HEK293T (cell line): ENCODE measurements around the gene RNU4-1.
"Not testable (repeated sequence)": the region's sequence is repeated elsewhere in the genome, so short reads cannot be mapped to it uniquely, and the experiment has no call there.

Experiments used
- CTCF ChIA-PET: fragments of 350-600 bp; formaldehyde crosslinking; extraction: SDS; loops from one replicate; lab custom pipeline; 2021; ENCODE audit warnings: antibody characterized with exemption, inconsistent platforms; lab: Yijun Ruan, JAX
- POLR2A ChIA-PET: fragments of 350-600 bp; formaldehyde crosslinking; extraction: SDS; loops from one replicate; lab custom pipeline; 2020; ENCODE audit warnings: antibody characterized with exemption, inconsistent platforms; lab: Yijun Ruan, JAX
- DNase-seq: peaks from one replicate; pipeline ENCODE4 v3.0.0; 2012; ENCODE audit warnings: mixed read lengths; ENCODE audit errors: extremely low spot score
- ARNT ChIP-seq: fragments of 450-650 bp; IDR thresholded peaks from 2 replicates; pipeline ENCODE4 v1.6.1; 2017; ENCODE audit warnings: mild to moderate bottlenecking
- BHLHE40 ChIP-seq: fragments of 450-650 bp; IDR thresholded peaks from 2 replicates; pipeline ENCODE4 v1.6.1; 2016; ENCODE audit warnings: mild to moderate bottlenecking, moderate library complexity, borderline replicate concordance
- CTBP1 ChIP-seq: fragments of 450-650 bp; IDR thresholded peaks from 2 replicates; pipeline ENCODE4 v1.6.1; 2016; ENCODE audit warnings: borderline replicate concordance
- ELF4 ChIP-seq: fragments of 450-650 bp; IDR thresholded peaks from 2 replicates; pipeline ENCODE4 v1.6.1; 2017; ENCODE audit warnings: antibody characterized with exemption
- FOXA1 ChIP-seq: fragments of 450-650 bp; IDR thresholded peaks from 2 replicates; pipeline ENCODE4 v1.6.1; 2016; ENCODE audit warnings: mild to moderate bottlenecking
- FOXK2 ChIP-seq: fragments of 450-650 bp; IDR thresholded peaks from 2 replicates; pipeline ENCODE4 v1.6.1; 2016; ENCODE audit warnings: mild to moderate bottlenecking
- FOXM1 ChIP-seq: fragments of 450-650 bp; IDR thresholded peaks from 2 replicates; pipeline ENCODE4 v1.6.1; 2017; ENCODE audit warnings: mild to moderate bottlenecking, borderline replicate concordance
- HDGF ChIP-seq: fragments of 450-650 bp; IDR thresholded peaks from 2 replicates; pipeline ENCODE4 v1.6.1; 2017; ENCODE audit warnings: antibody characterized with exemption, borderline replicate concordance
- L3MBTL2 ChIP-seq: fragments of 450-650 bp; conservative IDR thresholded peaks from 2 replicates; pipeline ENCODE4 v1.6.1; 2016; ENCODE audit warnings: mild to moderate bottlenecking
- LEF1 ChIP-seq: fragments of 450-650 bp; IDR thresholded peaks from 2 replicates; pipeline ENCODE4 v1.6.1; 2017; ENCODE audit warnings: mild to moderate bottlenecking, borderline replicate concordance
- NFRKB ChIP-seq: fragments of 450-650 bp; IDR thresholded peaks from 2 replicates; pipeline ENCODE4 v1.6.1; 2016; ENCODE audit warnings: mild to moderate bottlenecking, moderate library complexity
- SP1 ChIP-seq: fragments of 450-650 bp; IDR thresholded peaks from 2 replicates; pipeline ENCODE4 v1.6.1; 2017
- SUZ12 ChIP-seq: fragments of 450-650 bp; IDR thresholded peaks from 2 replicates; pipeline ENCODE4 v1.6.1; 2016; ENCODE audit warnings: mild to moderate bottlenecking
- TARDBP ChIP-seq: fragments of 450-650 bp; IDR thresholded peaks from 2 replicates; pipeline ENCODE4 v1.6.1; 2016
- ZNF384 ChIP-seq: fragments of 450-650 bp; IDR thresholded peaks from 2 replicates; pipeline ENCODE4 v1.6.1; 2016
- TF ChIP-seq, protein P1 (sequence below): fragments of 450-650 bp; IDR thresholded peaks from 2 replicates; pipeline ENCODE4 v1.6.1; 2016

RNU4-1 gene

DNA sequence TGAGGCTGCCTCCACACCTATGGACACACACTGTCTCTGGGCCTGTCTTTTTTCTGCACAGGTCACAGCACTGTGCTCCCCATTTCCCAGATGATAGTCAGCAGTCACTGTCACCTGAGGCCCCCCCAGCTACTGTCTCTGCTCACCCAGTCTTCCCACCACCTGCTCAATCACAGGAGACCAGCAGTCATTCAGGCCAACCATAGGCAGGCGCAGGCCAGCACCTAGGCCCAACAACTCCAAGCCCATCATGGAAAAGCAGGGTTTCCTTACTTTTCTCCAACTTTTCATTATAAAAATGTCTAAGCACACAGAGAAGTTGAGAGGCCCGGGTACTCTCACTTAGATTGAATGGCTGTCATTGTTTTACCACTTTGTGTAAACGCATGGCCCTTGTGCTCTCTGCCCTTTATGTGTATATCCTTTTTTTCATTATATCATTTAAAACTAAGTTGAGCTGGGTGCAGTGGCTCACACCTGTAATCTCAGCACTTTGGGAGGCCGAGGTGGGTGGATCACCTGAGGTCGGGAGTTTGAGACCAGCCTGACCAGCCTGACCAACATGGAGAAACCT, 34.6 kb downstream of the RNU4-1 start:
- POLR2A ChIA-PET, result interaction anchor here (0.7 kb wide), 1 partner anchor 57 kb away, joined by 4 read pairs; no protein-coding TSS in a partner anchor
- CTCF ChIA-PET, result interaction anchor here (0.6 to 2.7 kb wide), 4 partner anchors 8 to 30 kb away, joined by 3 to 15 read pairs (median 6); no protein-coding TSS in a partner anchor
- TF ChIP-seq ZNF384 (no peak), SP1 (no peak), ELF4 (no peak), FOXA1 (no peak), TARDBP (no peak), LEF1 (no peak), HDGF (no peak), BHLHE40 (no peak)
- TF ChIP-seq, protein P1, sequence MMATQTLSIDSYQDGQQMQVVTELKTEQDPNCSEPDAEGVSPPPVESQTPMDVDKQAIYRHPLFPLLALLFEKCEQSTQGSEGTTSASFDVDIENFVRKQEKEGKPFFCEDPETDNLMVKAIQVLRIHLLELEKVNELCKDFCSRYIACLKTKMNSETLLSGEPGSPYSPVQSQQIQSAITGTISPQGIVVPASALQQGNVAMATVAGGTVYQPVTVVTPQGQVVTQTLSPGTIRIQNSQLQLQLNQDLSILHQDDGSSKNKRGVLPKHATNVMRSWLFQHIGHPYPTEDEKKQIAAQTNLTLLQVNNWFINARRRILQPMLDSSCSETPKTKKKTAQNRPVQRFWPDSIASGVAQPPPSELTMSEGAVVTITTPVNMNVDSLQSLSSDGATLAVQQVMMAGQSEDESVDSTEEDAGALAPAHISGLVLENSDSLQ, result no peak
- DNase-seq, result no peak

DNA sequence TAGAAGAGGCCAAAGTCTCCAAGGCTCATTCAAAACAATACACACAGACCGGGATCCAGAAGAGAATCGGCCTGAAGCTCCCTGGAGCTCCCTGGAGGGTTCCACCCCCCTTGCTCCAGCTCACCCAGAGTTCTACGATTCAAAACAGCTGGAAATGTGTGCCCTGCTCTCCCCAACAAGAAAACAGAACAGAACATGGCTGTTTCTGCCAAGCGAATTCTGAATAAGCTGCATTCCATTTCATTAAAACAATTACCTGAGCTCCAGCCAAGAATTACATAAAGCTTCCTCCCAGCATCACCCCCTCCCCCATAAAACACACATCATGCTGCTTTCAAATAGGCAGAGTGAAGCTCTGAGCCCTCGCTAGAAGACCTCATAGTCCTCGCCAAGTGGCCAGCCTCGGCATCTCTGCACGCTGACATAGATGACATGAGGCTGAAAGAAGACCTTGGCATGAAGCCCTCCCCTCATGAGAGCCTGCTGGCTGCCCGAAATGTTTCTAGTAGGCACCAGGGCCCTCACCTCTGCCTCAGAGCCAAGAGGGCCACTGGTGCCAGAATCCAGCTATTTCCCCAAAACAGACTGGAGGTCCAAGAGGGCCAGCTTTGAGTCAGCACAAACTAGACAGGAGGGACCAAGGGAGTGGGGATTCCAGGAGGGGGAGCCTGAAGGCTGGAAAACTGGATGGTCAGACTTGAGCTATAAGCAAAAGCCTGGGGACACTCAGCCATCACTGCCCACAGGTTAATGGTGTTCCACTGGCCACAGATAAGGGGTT, 35.8 kb downstream of the RNU4-1 start:
- DNase-seq, result no peak
- POLR2A ChIA-PET, result interaction anchor here (0.7 to 1.4 kb wide), 4 partner anchors 29 to 56 kb away, joined by 3 to 11 read pairs (median 4); partner anchors contain the start of genes RNU4-2 and RPLP0
- no peak for TF ChIP-seq FOXM1
- TF ChIP-seq ELF4, result no peak
- TF ChIP-seq SP1, result no peak
- no peak for TF ChIP-seq BHLHE40
- TF ChIP-seq FOXA1, result no peak
- TF ChIP-seq SUZ12, result no peak
- TF ChIP-seq ZNF384, result no peak
- TF ChIP-seq TARDBP, result no peak
- TF ChIP-seq, protein P1, result no peak
- TF ChIP-seq FOXK2, result no peak
- no peak for TF ChIP-seq ARNT
- TF ChIP-seq LEF1, result no peak
- TF ChIP-seq NFRKB, result no peak
- TF ChIP-seq L3MBTL2, result no peak
- no peak for TF ChIP-seq CTBP1
- TF ChIP-seq HDGF, result no peak

DNA sequence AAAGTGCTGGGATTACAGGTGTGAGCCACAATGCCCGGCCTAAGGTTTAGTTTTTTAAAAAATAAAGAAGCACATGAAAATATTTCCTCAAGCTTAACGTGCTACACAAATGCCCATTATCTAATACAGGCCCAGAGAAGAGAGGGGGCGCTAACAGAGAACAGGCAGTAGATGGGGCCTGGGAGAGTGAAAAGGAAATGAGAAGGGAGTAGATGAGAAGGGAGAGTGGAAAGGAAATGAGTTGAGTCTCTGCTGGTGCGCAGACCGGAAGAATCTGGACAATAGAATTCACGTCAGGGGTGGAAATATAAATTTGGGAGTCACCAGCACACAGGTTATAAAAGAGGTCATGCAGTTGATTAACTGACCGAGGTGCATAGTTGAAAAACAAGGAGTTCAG, 38.2 kb downstream of the RNU4-1 start:
- POLR2A ChIA-PET, result interaction anchor here (0.7 to 2.3 kb wide), 4 partner anchors 9 to 53 kb away, joined by 3 to 9 read pairs (median 6); partner anchors contain the start of genes PXN, RNU4-2 and RPLP0
- TF ChIP-seq LEF1 (no peak), TARDBP (no peak), CTBP1 (no peak), SP1 (no peak), FOXK2 (no peak), L3MBTL2 (no peak), HDGF (no peak), FOXA1 (no peak), SUZ12 (no peak), FOXM1 (no peak), BHLHE40 (no peak), ZNF384 (no peak), ELF4 (no peak), ARNT (no peak), NFRKB (no peak)
- TF ChIP-seq, protein P1, result no peak

More for the DNA sequence above, 35.8 kb downstream of the RNU4-1 start:
- CTCF ChIA-PET, result interaction anchor here (0.8 to 2.7 kb wide), 5 partner anchors 21 to 29 kb away, joined by 3 to 15 read pairs (median 4); no protein-coding TSS in a partner anchor

DNA sequence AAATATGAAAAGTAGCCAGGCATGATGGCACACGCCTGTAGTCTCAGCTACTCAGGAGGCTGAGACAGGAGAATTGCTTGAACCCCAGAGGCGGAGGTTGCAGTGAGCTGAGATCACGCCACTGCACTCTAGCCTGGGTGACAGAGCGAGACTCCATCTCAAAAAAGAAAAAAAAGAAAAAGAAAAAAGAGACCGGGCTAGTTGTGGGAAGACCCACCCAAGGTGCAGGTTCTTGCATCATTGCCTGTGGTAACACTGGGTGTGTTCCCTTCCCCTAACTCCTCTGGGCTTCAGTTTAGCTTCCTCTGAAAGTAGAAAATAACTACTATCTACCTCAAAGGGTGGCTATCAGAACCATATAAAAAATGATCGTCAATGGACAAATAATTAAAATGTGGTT, 39.7 kb downstream of the RNU4-1 start:
- DNase-seq, result not testable (repeated sequence)
- CTCF ChIA-PET, result interaction anchor here (1.8 kb wide), 1 partner anchor 18 kb away, joined by 7 read pairs; no protein-coding TSS in a partner anchor
- POLR2A ChIA-PET, result interaction anchor here (1.4 to 2.4 kb wide), 3 partner anchors 8 to 38 kb away, joined by 3 to 8 read pairs (median 7); partner anchors contain the start of gene RNU4-2

More for the DNA sequence above, 38.2 kb downstream of the RNU4-1 start:
- CTCF ChIA-PET, result interaction anchor here (1.0 to 1.7 kb wide), 2 partner anchors 11 to 19 kb away, joined by 4 read pairs; partner anchors contain the start of gene PXN
- DNase-seq, result no peak

DNA sequence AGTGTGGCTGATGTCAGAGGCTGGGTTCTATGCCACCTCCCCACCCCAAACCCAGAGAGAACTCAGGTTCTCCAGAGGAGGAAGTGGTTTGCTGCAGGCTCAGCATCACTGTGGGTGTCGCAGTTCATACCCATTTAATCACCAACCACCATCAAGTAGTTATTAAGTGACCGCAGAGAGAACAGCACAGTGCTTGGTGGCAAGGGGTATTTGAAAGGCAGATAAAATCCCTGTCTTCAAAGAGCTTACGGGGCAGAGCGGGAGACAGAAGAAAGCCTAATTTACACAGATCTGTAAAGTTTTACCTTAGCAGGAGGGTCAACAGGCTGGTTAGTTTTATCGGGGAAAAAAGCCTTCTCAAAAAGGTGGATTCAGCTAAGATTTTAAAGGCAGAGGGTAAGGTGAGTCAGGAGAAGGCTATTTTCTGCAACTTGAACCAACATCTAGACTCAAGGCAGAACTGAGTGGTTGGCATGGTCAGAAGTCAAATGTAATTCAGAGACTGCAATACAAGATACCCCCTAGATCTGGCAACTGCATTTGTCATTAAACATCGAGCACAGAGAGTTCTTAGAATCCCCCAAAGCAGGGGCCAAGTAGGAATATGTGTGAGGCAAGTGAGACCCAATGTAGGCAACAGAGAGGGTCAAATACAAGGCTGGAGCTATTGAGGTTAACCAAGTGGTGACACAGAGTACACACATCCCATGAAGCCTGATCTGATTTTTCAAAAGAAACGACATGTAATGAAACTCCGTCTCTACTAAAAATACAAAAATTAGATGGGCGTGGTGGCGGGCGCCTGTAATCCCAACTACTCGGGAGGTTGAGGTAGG, 40.7 kb downstream of the RNU4-1 start:
- CTCF ChIA-PET, result interaction anchor here (0.6 to 1.8 kb wide), 3 partner anchors 17 to 688 kb away, joined by 3 to 7 read pairs (median 3); no protein-coding TSS in a partner anchor

DNA sequence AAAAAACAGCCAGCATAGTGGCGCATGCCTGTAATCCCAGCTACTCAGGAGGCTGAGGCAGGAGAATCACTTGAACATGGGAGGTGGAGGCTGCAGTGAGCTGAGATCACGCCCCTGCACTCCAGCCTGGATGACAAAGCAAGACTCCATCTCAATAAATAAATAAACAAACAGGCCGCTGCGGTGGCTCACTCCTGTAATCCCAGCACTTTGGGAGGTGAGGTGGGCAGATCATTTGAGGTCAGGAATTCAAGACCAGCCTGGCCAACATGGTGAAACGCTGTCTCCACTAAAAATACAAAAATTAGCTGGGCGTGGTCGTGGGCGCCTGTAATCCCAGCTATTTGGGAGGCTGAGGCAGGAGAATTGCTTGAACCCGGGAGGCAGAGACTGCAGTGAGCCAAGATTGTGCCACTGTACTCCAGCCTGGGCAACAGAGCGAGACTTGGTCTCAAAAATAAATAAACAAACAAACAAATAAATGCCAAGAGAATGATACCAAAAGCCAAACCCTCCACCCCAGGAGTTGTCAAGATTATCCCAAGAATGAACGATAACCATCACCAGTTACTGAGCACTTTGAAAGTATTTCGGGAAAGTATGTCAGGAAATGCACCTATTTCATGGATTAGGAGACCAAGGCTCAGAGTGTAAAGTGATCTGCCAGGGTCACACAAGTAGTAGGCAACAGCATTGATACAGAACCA, 41.5 kb downstream of the RNU4-1 start:
- DNase-seq, result not testable (repeated sequence)
- POLR2A ChIA-PET, result interaction anchor here (1.2 to 5.7 kb wide), 4 partner anchors 10 to 51 kb away, joined by 3 to 31 read pairs (median 8); partner anchors contain the start of genes RNU4-1, RNU4-2 and RPLP0
- CTCF ChIA-PET, result interaction anchor here (0.6 to 2.2 kb wide), 4 partner anchors 16 to 688 kb away, joined by 3 to 14 read pairs (median 5); no protein-coding TSS in a partner anchor

More for the DNA sequence above, 40.7 kb downstream of the RNU4-1 start:
- TF ChIP-seq FOXM1, result no peak
- TF ChIP-seq, protein P1, result no peak
- no peak for TF ChIP-seq SUZ12
- TF ChIP-seq SP1, result no peak
- no peak for TF ChIP-seq FOXA1
- TF ChIP-seq CTBP1, result no peak
- TF ChIP-seq FOXK2, result no peak
- TF ChIP-seq ARNT, result no peak
- no peak for TF ChIP-seq LEF1
- TF ChIP-seq ZNF384, result no peak
- TF ChIP-seq L3MBTL2, result no peak
- no peak for TF ChIP-seq TARDBP
- TF ChIP-seq HDGF, result no peak
- no peak for TF ChIP-seq BHLHE40
- TF ChIP-seq NFRKB, result no peak
- TF ChIP-seq ELF4, result no peak
- no peak for DNase-seq
- POLR2A ChIA-PET, result interaction anchor here (1.4 to 5.7 kb wide), 4 partner anchors 9 to 51 kb away, joined by 3 to 31 read pairs (median 8); partner anchors contain the start of genes RNU4-1, RNU4-2 and RPLP0
